ENCODE results near the gene IRGC. TPM values are rescaled to one million over a fixed set of nuclear protein-coding genes. Genes with fewer than 3 reads are reported as not detected.

The IRGC gene
- total and polyA plus RNA-seq, 2 of the 13 experiments (the other 11 are each of a cell fraction or from before 2014, with no cell fraction given) = not detected

GRCh38 chr19:43719378-43719868, 3.5 kb downstream of the IRGC start:
- in situ Hi-C loops (cut with HindIII; ENCODE audit: extremely low pct_ligation_motif_present, low pct_unique_long_range_greater_than_20kb) = no loop called here
- H3K36me3 ChIP-seq (replicated peaks in 1 of 2; ENCODE audit: control insufficient read depth in 1 of 2, insufficient read depth in 2 of 2, low read length in 2 of 2) = no peaks in the 10 kb centered on the region
- no peaks in the 10 kb centered on the region for H3K9me3 ChIP-seq (ENCODE audit: low read length)
- H3K4me2 ChIP-seq (ENCODE audit: low read depth, low read length) = no peak overlapping the region
- no peaks in the 10 kb centered on the region for H3K79me2 ChIP-seq (ENCODE audit: insufficient read depth, low read length)
- no TSS peak for BruUV-seq (replicated peaks)
- H2AFZ ChIP-seq (ENCODE audit: low read length) = no peak overlapping the region
- no peak overlapping the region for H3K27ac ChIP-seq (ENCODE audit: extremely low read length, insufficient read depth, low read length)
- ATAC-seq (no peak), DNase-seq (ENCODE audit: low spot score) (no peak), FAIRE-seq (no peak)
- H4K20me1 ChIP-seq (ENCODE audit: insufficient read depth, low read length) = no peaks in the 10 kb centered on the region
- ChIA-PET CTCF (ENCODE audit: low intra/inter-chr PET ratio, low total read pairs) (no interaction called here), POLR2A (no interaction called here)
- 47% methylated on average over 9 of the region's 37 CpGs for whole genome bisulfite sequencing (ENCODE audit: low lambda C conversion rate)
- H3K4me1 ChIP-seq (ENCODE audit: insufficient read depth, low read length) = no peaks in the 10 kb centered on the region
- TF ChIP-seq DBP (CRISPR knock-in tag; IDR thresholded peaks at IDR 0.05; ENCODE audit: not compliant biosample characterization) = no peak
- TF ChIP-seq HNF1B (CRISPR knock-in tag; IDR thresholded peaks at IDR 0.05) = no peak
- TF ChIP-seq THYN1 (CRISPR knock-in tag; IDR thresholded peaks at IDR 0.05; ENCODE audit: borderline replicate concordance, low read depth) = no peak
- TF ChIP-seq ATAD3A (CRISPR knock-in tag; IDR thresholded peaks at IDR 0.05) = no peak
- no peak for TF ChIP-seq MTA1 (CRISPR knock-in tag; IDR thresholded peaks at IDR 0.05; ENCODE audit: borderline replicate concordance)
- TF ChIP-seq ERF (CRISPR knock-in tag; IDR thresholded peaks at IDR 0.05) = no peak
- TF ChIP-seq RAD51 (IDR thresholded peaks at IDR 0.05; ENCODE audit: borderline replicate concordance) = no peak
- no peak for TF ChIP-seq ZBTB43 (CRISPR knock-in tag; conservative IDR thresholded peaks at IDR 0.05)
- no peak for TF ChIP-seq HOMEZ (CRISPR knock-in tag; IDR thresholded peaks at IDR 0.05; ENCODE audit: low read depth)
- TF ChIP-seq ZNF792 (CRISPR knock-in tag; IDR thresholded peaks at IDR 0.05) = no peak
- TF ChIP-seq TMF1 (CRISPR knock-in tag; IDR thresholded peaks at IDR 0.05; ENCODE audit: low read depth) = no peak
- no peak for TF ChIP-seq YEATS2 (CRISPR knock-in tag; IDR thresholded peaks at IDR 0.05; ENCODE audit: borderline replicate concordance)
- no peak for TF ChIP-seq MLXIP (CRISPR knock-in tag; IDR thresholded peaks at IDR 0.05; ENCODE audit: borderline replicate concordance)
- no peak for TF ChIP-seq U2AF2 (IDR thresholded peaks at IDR 0.05; ENCODE audit: low read depth, low read length)
- no peak for TF ChIP-seq ATM (IDR thresholded peaks at IDR 0.05; ENCODE audit: borderline replicate concordance)
- TF ChIP-seq ZKSCAN5 (CRISPR knock-in tag; IDR thresholded peaks at IDR 0.05) = no peak
- no peak for TF ChIP-seq PRPF4 (IDR thresholded peaks at IDR 0.05; ENCODE audit: low read depth, low read length, poor library complexity, severe bottlenecking)
- H3K4me3 ChIP-seq (replicated peaks in 1 of 3; ENCODE audit: insufficient read depth in 1 of 3, low read depth in 2 of 3, low read length in 3 of 3) = no peak overlapping the region
- H3K27me3 ChIP-seq (ENCODE audit: control insufficient read depth in 1 of 2, insufficient read depth in 2 of 2, low read length in 2 of 2) = peaks cover 3 to 5% of the 10 kb centered on the region in 2 experiments; a peak in 3 of 5 replicates
- intact Hi-C loops (cut with micrococcal nuclease; ENCODE audit: unreplicated experiment) = no loop called here
- no peak overlapping the region for H3K9ac ChIP-seq (ENCODE audit: insufficient read depth, low read depth, low read length)

Data from HepG2 (cell line).